Thoracic aorta (tissue), 2 donors: ENCODE measurements around the gene AK4. TPM values are rescaled to one million over a fixed set of nuclear protein-coding genes. Genes with fewer than 3 reads are reported as not detected.

Experiments
- ATAC-seq: fragments of 150-250 bp; one replicate; pipeline ENCODE4 v1.8.0; 2017; ENCODE audit warnings: low read depth; ENCODE audit not compliant: insufficient number of reproducible peaks, low FRiP score
- DNase-seq: peaks from one replicate; pipeline ENCODE4 v3.0.0-alpha.2; 2020; ENCODE audit warnings: low spot score
- H3K27ac ChIP-seq, 2 donors: fragments of 200-600 bp; sonication (generic); 1 replicate in 1 of 2; 2 replicates in 1 of 2; pipeline ENCODE4 v1.5.1; 2016; ENCODE audit warnings: mild to moderate bottlenecking in 2 of 2, moderate library complexity in 2 of 2
- H3K27me3 ChIP-seq: fragments of 200-600 bp; sonication (generic); replicated peaks from 2 replicates; pipeline ENCODE4 v1.6.0; 2016; ENCODE audit warnings: mild to moderate bottlenecking; ENCODE audit not compliant: insufficient read depth
- H3K36me3 ChIP-seq: fragments of 200-600 bp; sonication (generic); one replicate; pipeline ENCODE4 v1.5.1; 2016
- H3K4me1 ChIP-seq, 2 donors: fragments of 200-600 bp; sonication (generic); 1 replicate in 1 of 2; 2 replicates in 1 of 2; pipeline versions ENCODE4 v1.5.1 to v1.6.0; 2016; ENCODE audit warnings: low read depth in 2 of 2, mild to moderate bottlenecking in 1 of 2; ENCODE audit not compliant: control insufficient read depth in 1 of 2
- H3K4me3 ChIP-seq: fragments of 200-600 bp; sonication (generic); 2 replicates; pipeline ENCODE4 v1.5.1; 2016; ENCODE audit warnings: mild to moderate bottlenecking
- H3K9me3 ChIP-seq: fragments of 200-600 bp; sonication (generic); 2 replicates; pipeline ENCODE4 v1.5.1; 2016
- CTCF ChIP-seq: fragments of 200-600 bp; sonication (generic); IDR thresholded peaks from one replicate; pipeline ENCODE4 v1.5.1; 2019; ENCODE audit warnings: antibody characterized with exemption
- total RNA-seq, 2 donors: library from RNA; depleted of rRNA; stranded (reverse); fragments of >200 nt; gene quantifications; one replicate each; pipeline versions ENCODE4 v1.1.0 to v1.2.3, GENCODE V29; 2016

AK4 gene
- total RNA-seq, 2 donors from 2014 or later, result 32.2 to 35.8 TPM

GRCh38 chr1:65147424-65148177 lies 402 bp upstream of the AK4 start:
- peak overlapping the region; percentile 84 to 91 for H3K27ac ChIP-seq
- H3K4me1 ChIP-seq, result peaks cover 11 to 23% of the 10 kb centered on the region in 2 donors
- no peaks in the 10 kb centered on the region for H3K9me3 ChIP-seq
- peak overlapping the region; percentile 97 for H3K4me3 ChIP-seq
- TF ChIP-seq CTCF, result no peak
- H3K36me3 ChIP-seq, result no peaks in the 10 kb centered on the region
- ATAC-seq (peak; percentile 42), DNase-seq (peak; percentile 7)
- no peaks in the 10 kb centered on the region for H3K27me3 ChIP-seq

GRCh38 chr1:65148548-65149350 lies 746 bp downstream of the AK4 start:
- H3K4me1 ChIP-seq, result peaks cover 11 to 23% of the 10 kb centered on the region in 2 donors
- H3K27ac ChIP-seq, result peak overlapping the region; percentile 84 to 91
- peak overlapping the region; percentile 97 for H3K4me3 ChIP-seq
- no peaks in the 10 kb centered on the region for H3K9me3 ChIP-seq
- H3K27me3 ChIP-seq, result no peaks in the 10 kb centered on the region
- peak; percentile 36 for ATAC-seq
- no peak for TF ChIP-seq CTCF
- no peak for DNase-seq
- no peaks in the 10 kb centered on the region for H3K36me3 ChIP-seq

- H3K9me3 ChIP-seq, result no peaks in the 10 kb centered on the region
- no peak for DNase-seq
- peaks cover 11 to 23% of the 10 kb centered on the region in 2 donors for H3K4me1 ChIP-seq
- no peaks in the 10 kb centered on the region for H3K27me3 ChIP-seq
- ATAC-seq, result no peak
- no peaks in the 10 kb centered on the region for H3K36me3 ChIP-seq
- TF ChIP-seq CTCF, result no peak
- peak overlapping the region; percentile 84 to 91 for H3K27ac ChIP-seq
- peak overlapping the region; percentile 97 for H3K4me3 ChIP-seq
Observed at GRCh38 chr1:65149351-65150107, 1.5 kb downstream of the AK4 start.

- H3K27ac ChIP-seq, result peak overlapping the region; percentile 84 to 91
- no peak for TF ChIP-seq CTCF
- peak overlapping the region; percentile 97 for H3K4me3 ChIP-seq
- no peaks in the 10 kb centered on the region for H3K27me3 ChIP-seq
- H3K36me3 ChIP-seq, result no peaks in the 10 kb centered on the region
- H3K4me1 ChIP-seq, result peaks cover 11 to 23% of the 10 kb centered on the region in 2 donors
- no peaks in the 10 kb centered on the region for H3K9me3 ChIP-seq
- no peak for ATAC-seq
- DNase-seq, result no peak
Observed at GRCh38 chr1:65150108-65150463, 2.1 kb downstream of the AK4 start.
